H1 (cell line): ENCODE measurements around the gene WNK4. TPM values are rescaled to one million over a fixed set of nuclear protein-coding genes. Genes with fewer than 3 reads are reported as not detected.

Experiments used
- CBX8 ChIP-seq: fragments of 300-800, 300-1000 bp; sonication (generic); IDR thresholded peaks from 2 replicates; pipeline ENCODE4 v1.7.1; 2016; ENCODE audit warnings: low read depth, low read length, borderline replicate concordance
- CEBPB ChIP-seq: IDR thresholded peaks from 2 replicates; pipeline ENCODE4 v1.6.1; 2012; ENCODE audit warnings: low read depth, low read length
- E2F6 ChIP-seq: IDR thresholded peaks from 2 replicates; pipeline ENCODE4 v1.6.1; 2012; ENCODE audit warnings: inconsistent platforms
- KDM1A ChIP-seq: fragments of 200-600, 300-600 bp; sonication (generic); IDR thresholded peaks from 2 replicates; pipeline ENCODE4 v1.7.1; 2016; ENCODE audit warnings: mild to moderate bottlenecking, low read length, borderline replicate concordance
- NANOG ChIP-seq: IDR thresholded peaks from 2 replicates; pipeline ENCODE4 v1.6.1; 2011; ENCODE audit warnings: low read length, low read depth, mild to moderate bottlenecking, inconsistent platforms; ENCODE audit not compliant: insufficient read depth, poor library complexity, severe bottlenecking
- polyA plus RNA-seq, 7 experiments: library from polyadenylated mRNA; depleted of rRNA in 3 of 7; stranded (reverse) in 5 of 7; unstranded in 2 of 7; fragments of >200 nt in 5 of 7; fragments of 200-250 nt in 2 of 7; gene quantifications; 1 replicate in 5 of 7; 2 replicates in 1 of 7; 4 replicates in 1 of 7; pipeline versions ENCODE4 v1.2.1 to v1.2.3, GENCODE V29; 2011 to 2013; ENCODE audit warnings: missing spikeins in 2 of 7, mixed read lengths in 2 of 7
- total RNA-seq: library from RNA; stranded (reverse); fragmentation: NEBNext Ultra II Directional; extraction: Animal tissue kit (Norgen Biotek cat#: 25700); gene quantifications from 2 replicates; pipeline ENCODE4 v1.2.1, GENCODE V29; 2021

WNK4 gene
- total and polyA plus RNA-seq, 2 of the 8 experiments (the other 6 are each of a cell fraction or from before 2014, with no cell fraction given): 0.21 to 1.7 TPM

GRCh38 chr17:42778570-42778969 lies 1.8 kb upstream of the WNK4 start (continued):
- no peak for TF ChIP-seq KDM1A
- TF ChIP-seq CBX8: no peak
- TF ChIP-seq E2F6: no peak
- TF ChIP-seq NANOG: no peak
- TF ChIP-seq CEBPB: no peak
